Measurements from ENCODE around the gene AK8. TPM values are rescaled to one million over a fixed set of nuclear protein-coding genes. Genes with fewer than 3 reads are reported as not detected.
"Not testable (repeated sequence)": the region's sequence is repeated elsewhere in the genome, so short reads cannot be mapped to it uniquely, and the experiment has no call there.

The AK8 gene
- total RNA-seq, 1 donor, result 0.18 TPM

DNA sequence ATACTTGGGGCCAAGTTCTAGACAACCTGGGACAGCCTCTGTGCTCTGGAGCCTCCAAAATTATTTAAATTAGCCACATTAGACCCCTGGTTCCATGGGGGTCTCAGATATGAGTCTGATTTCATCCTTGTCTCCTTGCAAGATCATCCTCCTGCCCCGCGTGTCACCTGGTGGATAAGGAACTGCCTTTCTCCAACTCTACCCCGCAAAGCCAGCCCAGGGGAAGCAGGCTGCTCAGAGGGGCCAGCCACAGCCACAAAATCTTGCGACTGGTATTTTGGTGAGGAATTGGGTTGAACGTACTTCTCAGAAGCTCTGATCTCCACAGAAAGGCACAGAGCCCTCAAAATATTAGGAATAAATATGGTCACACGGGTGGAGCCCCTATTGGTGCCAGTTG, 101.2 kb downstream of the AK8 start:
- no peak for DNase-seq (ENCODE audit: low read depth)
- TF ChIP-seq, protein P1, sequence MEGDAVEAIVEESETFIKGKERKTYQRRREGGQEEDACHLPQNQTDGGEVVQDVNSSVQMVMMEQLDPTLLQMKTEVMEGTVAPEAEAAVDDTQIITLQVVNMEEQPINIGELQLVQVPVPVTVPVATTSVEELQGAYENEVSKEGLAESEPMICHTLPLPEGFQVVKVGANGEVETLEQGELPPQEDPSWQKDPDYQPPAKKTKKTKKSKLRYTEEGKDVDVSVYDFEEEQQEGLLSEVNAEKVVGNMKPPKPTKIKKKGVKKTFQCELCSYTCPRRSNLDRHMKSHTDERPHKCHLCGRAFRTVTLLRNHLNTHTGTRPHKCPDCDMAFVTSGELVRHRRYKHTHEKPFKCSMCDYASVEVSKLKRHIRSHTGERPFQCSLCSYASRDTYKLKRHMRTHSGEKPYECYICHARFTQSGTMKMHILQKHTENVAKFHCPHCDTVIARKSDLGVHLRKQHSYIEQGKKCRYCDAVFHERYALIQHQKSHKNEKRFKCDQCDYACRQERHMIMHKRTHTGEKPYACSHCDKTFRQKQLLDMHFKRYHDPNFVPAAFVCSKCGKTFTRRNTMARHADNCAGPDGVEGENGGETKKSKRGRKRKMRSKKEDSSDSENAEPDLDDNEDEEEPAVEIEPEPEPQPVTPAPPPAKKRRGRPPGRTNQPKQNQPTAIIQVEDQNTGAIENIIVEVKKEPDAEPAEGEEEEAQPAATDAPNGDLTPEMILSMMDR (IDR thresholded peaks at IDR 0.05; ENCODE audit: insufficient read depth, low read length), result no peak

GRCh38 chr9:132776268-132776667, 101.8 kb downstream of the AK8 start:
- TF ChIP-seq, protein P1 (IDR thresholded peaks at IDR 0.05; ENCODE audit: insufficient read depth, low read length), result no peak
- no peak overlapping the region for H3K4me3 ChIP-seq (ENCODE audit: low read depth, low read length)
- DNase-seq (ENCODE audit: low read depth), result no peak

More for the DNA sequence above, 101.2 kb downstream of the AK8 start:
- no peak overlapping the region for H3K4me3 ChIP-seq (ENCODE audit: low read depth, low read length)

- H3K4me3 ChIP-seq (ENCODE audit: low read depth, low read length), result no peak overlapping the region
- TF ChIP-seq, protein P1 (IDR thresholded peaks at IDR 0.05; ENCODE audit: insufficient read depth, low read length), result no peak
- no peak for DNase-seq (ENCODE audit: low read depth)
Observed at GRCh38 chr9:132775720-132776119, 102.4 kb downstream of the AK8 start.

GRCh38 chr9:132774886-132775285, 103.2 kb downstream of the AK8 start:
- TF ChIP-seq, protein P1 (IDR thresholded peaks at IDR 0.05; ENCODE audit: insufficient read depth, low read length), result no peak
- no peak for DNase-seq (ENCODE audit: low read depth)

GRCh38 chr9:132773764-132774339, 104.2 kb downstream of the AK8 start:
- no peak for DNase-seq (ENCODE audit: low read depth)
- no peak overlapping the region for H3K4me3 ChIP-seq (ENCODE audit: low read depth, low read length)
- TF ChIP-seq, protein P1 (IDR thresholded peaks at IDR 0.05; ENCODE audit: insufficient read depth, low read length), result no peak

More at GRCh38 chr9:132774886-132775285, 103.2 kb downstream of the AK8 start:
- H3K4me3 ChIP-seq (ENCODE audit: low read depth, low read length), result no peak overlapping the region

DNA sequence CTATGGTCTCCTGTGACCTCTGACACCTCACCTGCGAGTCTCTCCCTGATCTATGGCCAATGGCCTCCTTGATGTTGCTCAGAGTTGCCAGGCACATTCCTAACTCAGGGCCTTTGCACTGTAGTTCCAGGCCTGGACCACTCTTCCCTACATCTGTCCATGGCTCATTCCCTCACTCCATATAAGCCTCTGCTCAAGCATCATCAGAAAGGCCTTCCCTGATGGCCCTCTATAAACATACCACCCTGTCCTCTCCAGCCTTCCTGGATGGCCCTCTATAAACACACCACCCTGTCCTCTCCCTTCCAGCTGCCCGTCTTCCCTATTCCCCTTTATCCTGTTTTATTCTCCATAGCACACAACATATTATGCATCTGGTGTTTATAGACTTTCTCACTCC, 105.0 kb downstream of the AK8 start:
- TF ChIP-seq, protein P1 (IDR thresholded peaks at IDR 0.05; ENCODE audit: insufficient read depth, low read length), result no peak
- H3K4me3 ChIP-seq (ENCODE audit: low read depth, low read length), result no peak overlapping the region
- no peak for DNase-seq (ENCODE audit: low read depth)

DNA sequence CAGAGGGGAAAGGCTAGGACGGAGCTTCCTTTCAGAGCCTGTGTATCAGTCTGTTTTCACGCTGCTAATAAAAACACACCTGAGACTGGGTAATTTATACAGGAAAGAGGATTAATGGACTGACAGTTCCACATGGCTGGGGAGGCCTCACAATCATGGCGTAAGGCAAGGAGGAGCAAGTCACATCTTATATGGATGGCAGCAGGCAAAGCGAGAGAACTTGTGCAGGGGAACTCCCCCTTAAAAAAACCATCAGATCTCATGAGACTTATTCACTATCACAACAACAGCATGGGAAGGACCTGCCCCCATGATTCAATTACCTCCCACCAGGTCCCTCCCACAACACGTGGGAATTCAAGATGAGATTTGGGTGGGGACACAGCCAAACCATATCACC, 106.3 kb downstream of the AK8 start:
- not testable (repeated sequence) for H3K4me3 ChIP-seq (ENCODE audit: low read depth, low read length); DNase-seq (ENCODE audit: low read depth)
